ENCODE results near the gene BPIFB6.

BPIFB6 gene

GRCh38 chr20:33034901-33035492 is 3.5 kb downstream of the BPIFB6 start:
- no peaks in the 10 kb centered on the region for H3K79me2 ChIP-seq (ENCODE audit: insufficient read depth, low read length)
- H3K27me3 ChIP-seq (ENCODE audit: insufficient read depth, low read length, poor library complexity, severe bottlenecking), result no peaks in the 10 kb centered on the region
- H3K4me3 ChIP-seq (ENCODE audit: low read length, poor library complexity, severe bottlenecking), result no peak overlapping the region
- H3K4me2 ChIP-seq (ENCODE audit: low read depth, low read length, poor library complexity, severe bottlenecking), result no peak overlapping the region
- H4K20me1 ChIP-seq (ENCODE audit: insufficient read depth, low read length, poor library complexity, severe bottlenecking), result no peaks in the 10 kb centered on the region
- H3K9ac ChIP-seq (ENCODE audit: low read depth, low read length, poor library complexity, severe bottlenecking), result no peak overlapping the region
- no peaks in the 10 kb centered on the region for H3F3A ChIP-seq (ENCODE audit: low read depth)
- no peaks in the 10 kb centered on the region for H3K36me3 ChIP-seq (ENCODE audit: insufficient read depth, low read length)
- no peaks in the 10 kb centered on the region for H3K9me2 ChIP-seq (replicated peaks; ENCODE audit: low read depth, low read length)
- H2AFZ ChIP-seq (ENCODE audit: low read length), result no peak overlapping the region
- no peaks in the 10 kb centered on the region for H3K4me1 ChIP-seq (ENCODE audit: insufficient read depth, low read length, poor library complexity, severe bottlenecking)
- no peaks in the 10 kb centered on the region for H3K9me3 ChIP-seq (ENCODE audit: insufficient read depth, low read depth, low read length)
- TF ChIP-seq CTCF (conservative IDR thresholded peaks at IDR 0.05; ENCODE audit: low read length) (no peak), EZH2phosphoT487 (IDR thresholded peaks at IDR 0.05; ENCODE audit: borderline replicate concordance) (no peak)

GRCh38 chr20:33037456-33037855 is 6.0 kb downstream of the BPIFB6 start:
- no peak overlapping the region for H3K9ac ChIP-seq (ENCODE audit: low read depth, low read length, poor library complexity, severe bottlenecking)
- H3K4me3 ChIP-seq (ENCODE audit: low read length, poor library complexity, severe bottlenecking), result no peak overlapping the region
- H3K36me3 ChIP-seq (ENCODE audit: insufficient read depth, low read length), result no peaks in the 10 kb centered on the region
- no peak overlapping the region for H2AFZ ChIP-seq (ENCODE audit: low read length)
- no peak overlapping the region for H3K4me2 ChIP-seq (ENCODE audit: low read depth, low read length, poor library complexity, severe bottlenecking)
- H4K20me1 ChIP-seq (ENCODE audit: insufficient read depth, low read length, poor library complexity, severe bottlenecking), result no peaks in the 10 kb centered on the region
- no peaks in the 10 kb centered on the region for H3K4me1 ChIP-seq (ENCODE audit: insufficient read depth, low read length, poor library complexity, severe bottlenecking)
- H3K9me2 ChIP-seq (replicated peaks; ENCODE audit: low read depth, low read length), result no peaks in the 10 kb centered on the region
- no peaks in the 10 kb centered on the region for H3K9me3 ChIP-seq (ENCODE audit: insufficient read depth, low read depth, low read length)
- no peaks in the 10 kb centered on the region for H3K79me2 ChIP-seq (ENCODE audit: insufficient read depth, low read length)
- no peak for TF ChIP-seq EZH2phosphoT487 (IDR thresholded peaks at IDR 0.05; ENCODE audit: borderline replicate concordance)
- H3F3A ChIP-seq (ENCODE audit: low read depth), result no peaks in the 10 kb centered on the region
- no peaks in the 10 kb centered on the region for H3K27me3 ChIP-seq (ENCODE audit: insufficient read depth, low read length, poor library complexity, severe bottlenecking)

DNA sequence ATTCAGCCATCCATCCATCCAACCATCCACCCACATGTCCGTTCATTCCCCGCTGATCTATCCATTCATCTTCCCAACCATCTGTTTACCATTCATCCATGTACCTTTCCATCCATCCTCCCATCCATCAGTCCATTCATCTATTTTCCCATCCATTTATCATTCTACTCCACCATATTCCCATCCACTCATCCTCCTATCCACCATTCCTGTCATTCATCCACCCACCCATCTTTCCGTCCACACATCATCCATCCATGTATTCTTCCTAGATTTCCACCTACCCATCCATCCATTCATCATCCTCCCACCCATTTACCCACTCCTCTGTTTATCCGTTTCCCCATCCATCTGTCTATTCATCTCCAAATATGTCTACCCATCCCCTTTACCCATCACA is 6.8 kb downstream of the BPIFB6 start:
- no peak overlapping the region for H2AFZ ChIP-seq (ENCODE audit: low read length)
- no peaks in the 10 kb centered on the region for H3K27me3 ChIP-seq (ENCODE audit: insufficient read depth, low read length, poor library complexity, severe bottlenecking)
- no peak overlapping the region for H3K4me3 ChIP-seq (ENCODE audit: low read length, poor library complexity, severe bottlenecking)
- H3F3A ChIP-seq (ENCODE audit: low read depth), result no peaks in the 10 kb centered on the region
- no peaks in the 10 kb centered on the region for H3K9me3 ChIP-seq (ENCODE audit: insufficient read depth, low read depth, low read length)
- H3K4me2 ChIP-seq (ENCODE audit: low read depth, low read length, poor library complexity, severe bottlenecking), result no peak overlapping the region
- no peaks in the 10 kb centered on the region for H3K9me2 ChIP-seq (replicated peaks; ENCODE audit: low read depth, low read length)
- H3K9ac ChIP-seq (ENCODE audit: low read depth, low read length, poor library complexity, severe bottlenecking), result no peak overlapping the region
- no peaks in the 10 kb centered on the region for H3K79me2 ChIP-seq (ENCODE audit: insufficient read depth, low read length)
- H3K36me3 ChIP-seq (ENCODE audit: insufficient read depth, low read length), result no peaks in the 10 kb centered on the region
- TF ChIP-seq EZH2phosphoT487 (IDR thresholded peaks at IDR 0.05; ENCODE audit: borderline replicate concordance) (no peak), CTCF (conservative IDR thresholded peaks at IDR 0.05; ENCODE audit: low read length) (no peak)
- no peaks in the 10 kb centered on the region for H4K20me1 ChIP-seq (ENCODE audit: insufficient read depth, low read length, poor library complexity, severe bottlenecking)
- H3K4me1 ChIP-seq (ENCODE audit: insufficient read depth, low read length, poor library complexity, severe bottlenecking), result no peaks in the 10 kb centered on the region

DNA sequence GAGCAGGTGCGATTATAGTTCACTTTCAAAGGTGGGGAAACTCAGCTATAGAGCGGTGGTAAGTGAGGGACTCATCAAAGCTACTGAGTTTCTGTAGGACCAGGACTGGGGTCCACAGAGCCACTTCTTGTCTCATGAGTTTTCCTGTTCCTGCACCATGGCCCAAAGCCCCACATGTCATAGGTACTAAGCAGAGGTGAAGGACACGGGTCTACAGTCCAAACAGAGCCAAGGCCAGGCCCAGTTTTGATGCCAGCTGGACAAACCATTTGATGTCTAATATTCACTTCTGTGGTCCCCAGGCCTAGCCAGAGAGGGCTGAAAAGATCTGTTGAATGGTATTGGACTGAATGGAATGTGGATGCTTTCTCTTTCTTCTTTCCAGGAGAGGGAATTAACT is 11.0 kb downstream of the BPIFB6 start:
- peaks cover 9% of the 10 kb centered on the region; the same call in 1 of the 2 replicates for H3K9me3 ChIP-seq (ENCODE audit: insufficient read depth, low read depth, low read length)
- H3K4me3 ChIP-seq (ENCODE audit: low read length, poor library complexity, severe bottlenecking), result no peak overlapping the region
- TF ChIP-seq EZH2phosphoT487 (IDR thresholded peaks at IDR 0.05; ENCODE audit: borderline replicate concordance), result no peak
- TF ChIP-seq CTCF (conservative IDR thresholded peaks at IDR 0.05; ENCODE audit: low read length), result no peak
- H4K20me1 ChIP-seq (ENCODE audit: insufficient read depth, low read length, poor library complexity, severe bottlenecking), result no peaks in the 10 kb centered on the region
- H3K9me2 ChIP-seq (replicated peaks; ENCODE audit: low read depth, low read length), result no peaks in the 10 kb centered on the region
- H3K36me3 ChIP-seq (ENCODE audit: insufficient read depth, low read length), result no peaks in the 10 kb centered on the region
- H3K79me2 ChIP-seq (ENCODE audit: insufficient read depth, low read length), result no peaks in the 10 kb centered on the region
- H3K27me3 ChIP-seq (ENCODE audit: insufficient read depth, low read length, poor library complexity, severe bottlenecking), result no peaks in the 10 kb centered on the region
- H2AFZ ChIP-seq (ENCODE audit: low read length), result no peak overlapping the region
- H3F3A ChIP-seq (ENCODE audit: low read depth), result no peaks in the 10 kb centered on the region
- H3K4me2 ChIP-seq (ENCODE audit: low read depth, low read length, poor library complexity, severe bottlenecking), result no peak overlapping the region
- H3K4me1 ChIP-seq (ENCODE audit: insufficient read depth, low read length, poor library complexity, severe bottlenecking), result no peaks in the 10 kb centered on the region
- H3K9ac ChIP-seq (ENCODE audit: low read depth, low read length, poor library complexity, severe bottlenecking), result no peak overlapping the region

All from Loucy (cell line).